Upper lobe of right lung (tissue), 1 donor: ENCODE results near the gene EEF1AKMT3. TPM values are rescaled to one million over a fixed set of nuclear protein-coding genes. Genes with fewer than 3 reads are reported as not detected.

Source experiments
- ATAC-seq: fragments of 200-7000 bp; cut with Tn5 transposase; one replicate; pipeline ENCODE4 v1.9.1; 2020; ENCODE audit warnings: mild to moderate bottlenecking, moderate library complexity
- DNase-seq: peaks from one replicate; pipeline ENCODE4 v3.0.0-alpha.2; 2020
- H3K27ac ChIP-seq: fragments of 200-600 bp; one replicate; pipeline ENCODE4 v1.8.0; 2022
- H3K27me3 ChIP-seq: fragments of 200-600 bp; one replicate; pipeline ENCODE4 v1.8.0; 2022; ENCODE audit warnings: mild to moderate bottlenecking
- H3K36me3 ChIP-seq: fragments of 200-600 bp; one replicate; pipeline ENCODE4 v1.8.0; 2022
- H3K4me1 ChIP-seq: fragments of 200-600 bp; one replicate; pipeline ENCODE4 v1.8.0; 2022
- H3K4me3 ChIP-seq: fragments of 200-600 bp; one replicate; pipeline ENCODE4 v1.8.0; 2022; ENCODE audit warnings: mild to moderate bottlenecking
- H3K9me3 ChIP-seq: fragments of 200-600 bp; one replicate; pipeline ENCODE4 v1.8.0; 2022
- CTCF ChIP-seq: fragments of 200-600 bp; IDR thresholded peaks from one replicate; pipeline ENCODE4 v1.8.0; 2022; ENCODE audit warnings: antibody characterized with exemption
- intact Hi-C: fragments of 100-400 bp; cut with DNase I; formaldehyde crosslinking; loops from one replicate; pipeline ENCODE4 v1.11.0; 2022
- total RNA-seq: library from RNA; stranded (reverse); fragmentation: NEBNext Ultra II Directional; extraction: Animal tissue kit (Norgen Biotek cat#: 25700); gene quantifications from one replicate; pipeline ENCODE4 v1.2.1, GENCODE V29; 2021
- donor health status: DM: no; HTN: yes; CAD: no; lungs with severe emphysema.

EEF1AKMT3 gene
- total RNA-seq, 1 donor from 2014 or later = 8.0 TPM

DNA sequence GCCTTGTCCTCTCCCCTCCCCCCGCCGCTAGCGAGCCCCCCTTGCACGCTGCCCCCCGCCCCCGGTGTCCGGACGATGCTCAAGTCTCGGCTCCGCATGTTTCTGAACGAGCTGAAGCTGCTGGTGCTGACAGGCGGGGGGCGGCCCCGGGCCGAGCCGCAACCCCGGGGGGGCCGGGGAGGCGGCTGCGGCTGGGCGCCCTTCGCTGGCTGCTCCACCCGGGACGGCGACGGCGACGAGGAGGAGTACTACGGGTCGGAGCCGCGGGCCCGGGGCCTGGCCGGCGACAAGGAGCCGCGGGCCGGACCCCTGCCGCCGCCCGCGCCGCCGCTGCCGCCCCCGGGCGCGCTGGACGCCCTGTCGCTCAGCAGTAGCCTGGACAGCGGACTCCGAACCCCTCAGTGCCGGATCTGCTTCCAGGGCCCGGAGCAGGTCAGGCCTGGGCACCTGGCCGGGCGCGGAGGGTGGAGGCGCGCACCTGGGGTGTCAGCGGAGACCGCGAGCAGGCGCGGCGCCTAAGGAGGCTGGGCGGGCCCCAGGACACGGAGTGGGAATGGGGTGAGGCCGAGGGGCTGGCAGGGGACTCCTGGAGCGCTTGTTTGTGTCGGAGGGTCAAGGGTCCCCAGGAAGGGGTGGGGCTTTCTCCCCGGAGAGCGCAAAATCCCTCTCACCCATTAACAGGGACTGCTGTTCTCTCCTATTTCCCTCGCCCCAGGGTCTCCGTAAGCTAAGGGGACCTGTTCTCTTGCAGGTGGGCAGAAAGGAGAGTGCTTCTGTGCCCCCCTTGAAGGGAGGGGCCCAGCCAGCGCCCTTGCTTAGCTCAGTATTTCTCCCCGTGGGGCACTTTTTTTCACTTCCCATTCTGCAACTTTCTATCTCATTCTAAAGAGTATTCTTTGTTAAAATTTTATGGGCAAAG, 16.7 kb upstream of the EEF1AKMT3 start:
- Histone ChIP-seq H3K36me3 (peaks cover 14% of the 10 kb centered on the region), H3K27ac (peak overlapping the region; percentile 70), H3K27me3 (no peaks in the 10 kb centered on the region), H3K9me3 (no peaks in the 10 kb centered on the region), H3K4me1 (peaks cover 38% of the 10 kb centered on the region), H3K4me3 (peak overlapping the region; percentile 66)
- ATAC-seq (peak; percentile 1), DNase-seq (peak; percentile 81)
- no peak for TF ChIP-seq CTCF
- intact Hi-C loops = no loop called here

DNA sequence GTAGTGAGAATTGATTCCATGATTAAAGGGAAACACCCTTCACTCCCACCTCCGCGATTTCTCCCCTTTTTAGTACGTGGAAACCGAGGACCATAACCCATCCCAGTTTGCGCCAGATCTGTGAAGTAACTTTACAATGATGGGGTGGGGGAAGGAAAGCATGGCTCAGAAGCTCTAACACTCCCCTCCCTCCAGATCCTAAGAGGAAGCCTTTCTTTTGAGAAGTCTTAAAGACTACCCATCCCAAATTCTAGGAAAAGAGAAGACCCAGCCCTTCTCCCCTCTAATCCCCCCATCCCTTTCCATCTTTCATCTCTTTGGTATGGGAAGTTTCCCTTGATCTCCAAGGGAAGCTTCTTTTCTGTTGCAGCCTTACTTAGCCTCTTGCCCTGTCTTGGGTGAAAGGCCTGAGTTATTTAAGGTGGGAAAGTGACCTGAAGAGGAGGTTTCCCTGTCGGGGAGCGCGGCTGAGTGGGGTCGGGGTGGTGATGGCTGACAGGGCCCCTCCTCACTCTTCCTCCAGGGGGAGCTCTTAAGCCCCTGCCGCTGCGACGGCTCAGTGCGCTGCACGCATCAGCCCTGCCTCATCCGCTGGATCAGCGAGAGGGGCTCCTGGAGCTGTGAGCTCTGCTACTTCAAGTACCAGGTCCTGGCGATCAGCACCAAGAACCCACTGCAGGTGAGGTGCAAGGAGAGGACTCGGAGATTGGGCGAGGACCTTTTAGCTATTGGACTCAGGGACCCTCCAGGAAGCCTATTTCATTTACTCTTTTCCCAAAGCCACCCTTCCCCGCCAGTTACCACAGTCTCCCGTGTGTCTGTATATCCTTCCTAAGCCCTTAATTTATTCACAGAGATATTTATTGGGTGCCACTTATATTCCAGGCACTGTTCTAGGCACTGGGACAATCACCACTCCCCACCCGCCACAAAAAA, 15.7 kb upstream of the EEF1AKMT3 start:
- DNase-seq (peak; percentile 82), ATAC-seq (peak; percentile 20)
- peak overlapping the region; percentile 66 for H3K4me3 ChIP-seq
- intact Hi-C loops = no loop called here
- H3K4me1 ChIP-seq = peaks cover 28% of the 10 kb centered on the region
- no peak overlapping the region for H3K27ac ChIP-seq
- no peaks in the 10 kb centered on the region for H3K27me3 ChIP-seq
- peaks cover 14% of the 10 kb centered on the region for H3K36me3 ChIP-seq
- TF ChIP-seq CTCF = peak; percentile 67
- H3K9me3 ChIP-seq = no peaks in the 10 kb centered on the region

DNA sequence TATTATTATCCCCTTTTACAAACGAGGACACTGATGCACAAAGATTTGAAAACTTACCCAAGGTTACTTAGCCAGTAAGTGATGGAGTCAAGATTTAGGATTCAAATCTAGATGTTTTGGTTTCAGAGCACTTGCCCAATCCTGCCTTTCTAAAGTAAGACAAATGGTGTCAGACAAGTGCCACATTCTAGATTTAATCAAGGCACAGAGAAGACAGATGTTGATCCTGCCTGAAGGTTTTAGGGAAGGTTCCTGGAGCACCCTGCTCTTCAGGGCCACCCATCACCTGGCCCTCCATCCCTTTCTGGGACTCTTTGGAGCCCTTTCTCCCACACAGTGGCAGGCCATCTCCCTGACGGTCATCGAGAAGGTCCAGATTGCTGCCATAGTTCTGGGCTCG, 14.6 kb upstream of the EEF1AKMT3 start:
- H3K36me3 ChIP-seq = peaks cover 14% of the 10 kb centered on the region
- peaks cover 6% of the 10 kb centered on the region for H3K27me3 ChIP-seq
- no peak overlapping the region for H3K4me3 ChIP-seq
- no peaks in the 10 kb centered on the region for H3K9me3 ChIP-seq
- intact Hi-C loops = no loop called here
- DNase-seq (no peak), ATAC-seq (no peak)
- no peak overlapping the region for H3K27ac ChIP-seq
- H3K4me1 ChIP-seq = peaks cover 25% of the 10 kb centered on the region
- no peak for TF ChIP-seq CTCF

- intact Hi-C loops = no loop called here
- H3K9me3 ChIP-seq = no peaks in the 10 kb centered on the region
Observed at GRCh38 chr12:57758552-57759359, 13.7 kb upstream of the EEF1AKMT3 start.

More at GRCh38 chr12:57758552-57759359, 13.7 kb upstream of the EEF1AKMT3 start:
- no peak for ATAC-seq
- Histone ChIP-seq H3K27me3 (peaks cover 16% of the 10 kb centered on the region), H3K4me3 (no peak overlapping the region), H3K4me1 (peaks cover 17% of the 10 kb centered on the region), H3K36me3 (peaks cover 14% of the 10 kb centered on the region), H3K27ac (no peak overlapping the region)
- no peak for TF ChIP-seq CTCF
- no peak for DNase-seq
